HepG2 (cell line): ENCODE data around the gene TMEFF2. TPM values are rescaled to one million over a fixed set of nuclear protein-coding genes. Genes with fewer than 3 reads are reported as not detected.

ENCODE experiments used
- ATAC-seq: fragments of 200-7000 bp; cut with Tn5 transposase; 3 replicates; pipeline ENCODE4 v1.9.1; 2020; ENCODE audit warnings: mild to moderate bottlenecking, moderate library complexity
- BruUV-seq: library from RNA; stranded (reverse); fragments of 400-500 nt; replicated peaks from 2 replicates; lab custom pipeline; 2021; lab: Mats Ljungman, UMichigan
- CTCF ChIA-PET: fragments of 300-600 bp; formaldehyde crosslinking; extraction: SDS; loops from one replicate; lab custom pipeline; 2021; ENCODE audit warnings: low total read pairs, inconsistent platforms, low intra/inter-chr PET ratio; lab: Yijun Ruan, JAX
- POLR2A ChIA-PET: fragments of 350-600 bp; sonication (Branson Sonifier 250); formaldehyde crosslinking; loops from one replicate; lab custom pipeline; 2020; ENCODE audit warnings: antibody characterized with exemption, inconsistent platforms; lab: Yijun Ruan, JAX
- DNase-seq: peaks from one replicate; pipeline ENCODE4 v3.0.0-alpha.2; 2015; ENCODE audit warnings: low spot score
- FAIRE-seq: peaks from 3 replicates; lab custom pipeline; 2011; peaks lifted over from hg19 to GRCh38; lab: Jason Lieb, UNC
- H2AFZ ChIP-seq: one replicate; pipeline ENCODE4 v1.6.1; 2011; ENCODE audit warnings: low read length, inconsistent platforms
- H3K27ac ChIP-seq: fragments of 300-600 bp; 3 replicates; pipeline ENCODE4 v1.8.0; 2011; ENCODE audit warnings: mixed run types, mild to moderate bottlenecking, mixed read lengths, low read length, inconsistent platforms; ENCODE audit not compliant: insufficient read depth; ENCODE audit errors: extremely low read length
- H3K27me3 ChIP-seq, 2 experiments: fragments of 200-600 bp in 1 of 2; 2 replicates in 1 of 2; 3 replicates in 1 of 2; pipeline versions ENCODE4 v1.6.0 to v1.8.0; 2011; ENCODE audit warnings: low read length in 2 of 2, mild to moderate bottlenecking in 2 of 2, moderate library complexity in 2 of 2, inconsistent platforms in 1 of 2; ENCODE audit not compliant: insufficient read depth in 2 of 2, control insufficient read depth in 1 of 2
- H3K36me3 ChIP-seq, 2 experiments: fragments of 200-600 bp in 1 of 2; replicated peaks in 1 of 2; 2 replicates in 1 of 2; 3 replicates in 1 of 2; pipeline versions ENCODE4 v1.5.1 to v1.8.0; 2011; ENCODE audit warnings: low read length in 2 of 2, inconsistent platforms in 1 of 2; ENCODE audit not compliant: insufficient read depth in 2 of 2, control insufficient read depth in 1 of 2
- H3K4me1 ChIP-seq: 2 replicates; pipeline ENCODE4 v1.5.1; 2012; ENCODE audit warnings: low read length, inconsistent platforms; ENCODE audit not compliant: insufficient read depth
- H3K4me2 ChIP-seq: 2 replicates; pipeline ENCODE4 v1.6.0; 2011; ENCODE audit warnings: low read depth, low read length, inconsistent platforms
- H3K4me3 ChIP-seq, 3 experiments: fragments of 200-600 bp in 1 of 3; sonication (generic), shearing (Covaris generic) in 1 of 3; replicated peaks in 1 of 3; 2 replicates each; pipeline ENCODE4 v1.5.1; 2011 to 2016; ENCODE audit warnings: low read length in 3 of 3, inconsistent platforms in 2 of 3, low read depth in 2 of 3, mild to moderate bottlenecking in 2 of 3, control low read depth in 1 of 3, mixed read lengths in 1 of 3; ENCODE audit not compliant: insufficient read depth in 1 of 3
- H3K79me2 ChIP-seq: one replicate; pipeline ENCODE4 v1.6.1; 2011; ENCODE audit warnings: low read length, inconsistent platforms; ENCODE audit not compliant: insufficient read depth
- H3K9ac ChIP-seq: 2 replicates; pipeline ENCODE4 v1.6.0; 2011; ENCODE audit warnings: mild to moderate bottlenecking, low read depth, low read length, inconsistent platforms; ENCODE audit not compliant: insufficient read depth
- H3K9me3 ChIP-seq: 2 replicates; pipeline ENCODE4 v1.5.1; 2012; ENCODE audit warnings: mild to moderate bottlenecking, low read length
- H4K20me1 ChIP-seq: 2 replicates; pipeline ENCODE4 v1.6.0; 2011; ENCODE audit warnings: inconsistent platforms, mild to moderate bottlenecking, low read length, moderate library complexity; ENCODE audit not compliant: insufficient read depth
- BORCS8-MEF2B ChIP-seq: sonication (generic); formaldehyde crosslinking; IDR thresholded peaks from 2 replicates; pipeline ENCODE4 v1.8.0; 2022; ENCODE audit warnings: mild to moderate bottlenecking, missing genetic modification reagents
- DR1 ChIP-seq: sonication (generic); formaldehyde crosslinking; IDR thresholded peaks from 2 replicates; pipeline ENCODE4 v1.8.0; 2021; ENCODE audit warnings: mild to moderate bottlenecking, missing genetic modification reagents, inconsistent platforms
- ESRRA ChIP-seq: sonication (generic); formaldehyde crosslinking; IDR thresholded peaks from 2 replicates; pipeline ENCODE4 v1.5.1; 2020; ENCODE audit warnings: mild to moderate bottlenecking, low read depth, missing genetic modification reagents
- MBD4 ChIP-seq: IDR thresholded peaks from 2 replicates; pipeline ENCODE4 v1.6.1; 2012; ENCODE audit warnings: low read length, inconsistent platforms, borderline replicate concordance
- MXI1 ChIP-seq: IDR thresholded peaks from 3 replicates; pipeline ENCODE4 v1.6.1; 2012; ENCODE audit warnings: low read depth, low read length, inconsistent platforms, borderline replicate concordance
- NAIF1 ChIP-seq: sonication (generic); formaldehyde crosslinking; IDR thresholded peaks from 2 replicates; pipeline ENCODE4 v1.5.0; 2020; ENCODE audit warnings: mild to moderate bottlenecking, missing genetic modification reagents, borderline replicate concordance
- NFE2 ChIP-seq: sonication (generic); formaldehyde crosslinking; IDR thresholded peaks from 2 replicates; pipeline ENCODE4 v1.4.0; 2020; ENCODE audit warnings: missing genetic modification reagents
- POLR2AphosphoS2 ChIP-seq: IDR thresholded peaks from 2 replicates; pipeline ENCODE4 v1.6.1; 2011; ENCODE audit warnings: low read depth, low read length, improper control_type of control experiment
- XBP1 ChIP-seq: sonication (generic); formaldehyde crosslinking; IDR thresholded peaks from 2 replicates; pipeline ENCODE4 v1.5.0; 2020; ENCODE audit warnings: missing genetic modification reagents
- ZNF460 ChIP-seq: sonication (generic); formaldehyde crosslinking; IDR thresholded peaks from 2 replicates; pipeline ENCODE4 v1.5.1; 2020; ENCODE audit warnings: missing genetic modification reagents, mild to moderate bottlenecking, borderline replicate concordance
- ZNF720 ChIP-seq: sonication (generic); formaldehyde crosslinking; IDR thresholded peaks from 2 replicates; pipeline ENCODE4 v1.4.0; 2020; ENCODE audit warnings: missing genetic modification reagents
- WGBS: methylation state at CpG from one replicate; pipeline ENCODE4 v1.1.6; 2017; ENCODE audit warnings: low lambda C conversion rate; 5-methylcytosine and 5-hydroxymethylcytosine counted together
- in situ Hi-C: cut with HindIII; loops from 2 replicates; pipeline ENCODE4 v1.10.0; 2017; ENCODE audit warnings: low pct_unique_long_range_greater_than_20kb; ENCODE audit not compliant: extremely low pct_ligation_motif_present
- intact Hi-C: fragments of 100-400 bp; cut with micrococcal nuclease; formaldehyde crosslinking; loops from one replicate; pipeline ENCODE4 v1.10.0; 2022; ENCODE audit not compliant: unreplicated experiment
- polyA plus RNA-seq, 8 experiments: library from polyadenylated mRNA; depleted of rRNA in 3 of 8; stranded (reverse) in 7 of 8; unstranded in 1 of 8; fragments of >200 nt; fragmentation: Illumina TruSeq in 4 of 8; extraction: Trizol in 4 of 8; gene quantifications; 2 replicates each; pipeline versions ENCODE4 v1.2.1 to v1.2.3, GENCODE V29; 2011 to 2016; ENCODE audit warnings: low read depth in 4 of 8, missing spikeins in 1 of 8, mixed read lengths in 1 of 8; ENCODE audit not compliant: insufficient read depth in 1 of 8
- total RNA-seq, 5 experiments: library from RNA; depleted of rRNA; stranded (reverse); fragments of >200 nt; fragmentation: Illumina TruSeq; extraction: Trizol; gene quantifications; 2 replicates each; pipeline ENCODE4 v1.2.3, GENCODE V29; 2016; ENCODE audit warnings: low read depth in 1 of 5
- TF ChIP-seq, protein P1 (sequence below): sonication (generic); formaldehyde crosslinking; IDR thresholded peaks from 2 replicates; pipeline ENCODE4 v1.4.0; 2020; ENCODE audit warnings: mild to moderate bottlenecking, low read depth, missing genetic modification reagents
- TF ChIP-seq, protein P2 (sequence below): sonication (generic); formaldehyde crosslinking; IDR thresholded peaks from 2 replicates; pipeline ENCODE4 v1.5.0; 2020; ENCODE audit warnings: missing genetic modification reagents
- TF ChIP-seq, protein P3 (sequence below): sonication (generic); formaldehyde crosslinking; IDR thresholded peaks from 2 replicates; pipeline ENCODE4 v1.5.0; 2020; ENCODE audit warnings: mild to moderate bottlenecking, missing genetic modification reagents, borderline replicate concordance

TMEFF2 gene
- total and polyA plus RNA-seq, 2 of the 13 experiments (the other 11 are each of a cell fraction or from before 2014, with no cell fraction given), result not detected

DNA sequence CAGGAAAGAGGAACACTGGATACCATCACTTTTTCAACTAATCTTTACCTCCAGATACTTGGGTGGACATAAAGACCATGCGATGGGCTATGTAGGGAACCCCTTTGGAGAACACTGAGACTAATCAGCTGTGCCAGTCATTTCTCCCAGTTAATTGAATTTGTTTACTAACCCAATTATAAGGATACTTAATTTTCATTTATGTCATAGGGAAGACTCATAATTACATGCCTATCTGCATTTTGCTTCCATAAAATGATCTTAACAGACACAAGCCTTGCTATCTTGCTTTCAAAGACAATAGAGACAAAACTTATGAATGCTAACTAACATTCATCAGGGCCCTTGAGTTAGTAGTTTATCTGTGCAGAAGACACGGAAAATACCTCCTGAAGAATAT, 279.0 kb downstream of the TMEFF2 start (continued):
- TF ChIP-seq, protein P1, sequence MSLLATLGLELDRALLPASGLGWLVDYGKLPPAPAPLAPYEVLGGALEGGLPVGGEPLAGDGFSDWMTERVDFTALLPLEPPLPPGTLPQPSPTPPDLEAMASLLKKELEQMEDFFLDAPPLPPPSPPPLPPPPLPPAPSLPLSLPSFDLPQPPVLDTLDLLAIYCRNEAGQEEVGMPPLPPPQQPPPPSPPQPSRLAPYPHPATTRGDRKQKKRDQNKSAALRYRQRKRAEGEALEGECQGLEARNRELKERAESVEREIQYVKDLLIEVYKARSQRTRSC (CRISPR knock-in tag), result no peak
- TF ChIP-seq DR1 (CRISPR knock-in tag) (no peak), MXI1 (no peak), NAIF1 (CRISPR knock-in tag) (no peak)
- TF ChIP-seq, protein P2, sequence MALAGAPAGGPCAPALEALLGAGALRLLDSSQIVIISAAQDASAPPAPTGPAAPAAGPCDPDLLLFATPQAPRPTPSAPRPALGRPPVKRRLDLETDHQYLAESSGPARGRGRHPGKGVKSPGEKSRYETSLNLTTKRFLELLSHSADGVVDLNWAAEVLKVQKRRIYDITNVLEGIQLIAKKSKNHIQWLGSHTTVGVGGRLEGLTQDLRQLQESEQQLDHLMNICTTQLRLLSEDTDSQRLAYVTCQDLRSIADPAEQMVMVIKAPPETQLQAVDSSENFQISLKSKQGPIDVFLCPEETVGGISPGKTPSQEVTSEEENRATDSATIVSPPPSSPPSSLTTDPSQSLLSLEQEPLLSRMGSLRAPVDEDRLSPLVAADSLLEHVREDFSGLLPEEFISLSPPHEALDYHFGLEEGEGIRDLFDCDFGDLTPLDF, result no peak
- TF ChIP-seq, all 625 proteins: peak for 0

DNA sequence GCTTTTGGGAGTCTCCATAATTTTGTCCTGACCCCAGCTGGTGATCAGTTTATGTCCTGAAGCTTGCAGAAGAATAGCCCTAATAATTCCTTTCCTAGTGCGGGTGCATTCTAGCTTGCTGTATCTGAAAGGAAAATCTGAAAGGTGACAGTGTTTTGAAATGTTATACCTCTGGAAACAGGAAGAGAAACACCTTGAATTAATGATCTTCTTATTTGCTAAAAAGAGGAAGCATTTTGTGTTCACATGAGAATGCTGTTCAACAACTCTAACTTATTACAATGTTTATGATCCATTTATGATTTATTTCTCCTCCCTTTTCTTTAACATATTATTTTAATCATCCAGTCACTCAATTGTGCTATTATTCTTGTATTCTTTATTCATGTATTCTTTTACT, 280.9 kb downstream of the TMEFF2 start:
- Histone ChIP-seq H4K20me1 (no peaks in the 10 kb centered on the region), H2AFZ (no peak overlapping the region), H3K9ac (no peak overlapping the region), H3K27ac (no peak overlapping the region), H3K79me2 (no peaks in the 10 kb centered on the region), H3K4me2 (no peak overlapping the region), H3K36me3 (no peaks in the 10 kb centered on the region), H3K4me1 (peaks cover 24% of the 10 kb centered on the region), H3K9me3 (no peaks in the 10 kb centered on the region), H3K4me3 (no peak overlapping the region), H3K27me3 (no peaks in the 10 kb centered on the region)
- DNase-seq, result no peak
- no peak for ATAC-seq
- 72% methylated on average over 1 of the region's 1 CpG for WGBS
- in situ Hi-C loops (no loop called here), intact Hi-C loops (no loop called here)
- POLR2A ChIA-PET, result no interaction called here
- FAIRE-seq, result no peak
- CTCF ChIA-PET, result no interaction called here
- BruUV-seq, result no TSS peak
- TF ChIP-seq POLR2AphosphoS2 (no peak), ZNF720 (CRISPR knock-in tag) (no peak), MBD4 (no peak), XBP1 (CRISPR knock-in tag) (no peak), NFE2 (CRISPR knock-in tag) (no peak), BORCS8-MEF2B (CRISPR knock-in tag) (no peak), ZNF460 (CRISPR knock-in tag) (no peak), ESRRA (CRISPR knock-in tag) (no peak)
- TF ChIP-seq, protein P3, sequence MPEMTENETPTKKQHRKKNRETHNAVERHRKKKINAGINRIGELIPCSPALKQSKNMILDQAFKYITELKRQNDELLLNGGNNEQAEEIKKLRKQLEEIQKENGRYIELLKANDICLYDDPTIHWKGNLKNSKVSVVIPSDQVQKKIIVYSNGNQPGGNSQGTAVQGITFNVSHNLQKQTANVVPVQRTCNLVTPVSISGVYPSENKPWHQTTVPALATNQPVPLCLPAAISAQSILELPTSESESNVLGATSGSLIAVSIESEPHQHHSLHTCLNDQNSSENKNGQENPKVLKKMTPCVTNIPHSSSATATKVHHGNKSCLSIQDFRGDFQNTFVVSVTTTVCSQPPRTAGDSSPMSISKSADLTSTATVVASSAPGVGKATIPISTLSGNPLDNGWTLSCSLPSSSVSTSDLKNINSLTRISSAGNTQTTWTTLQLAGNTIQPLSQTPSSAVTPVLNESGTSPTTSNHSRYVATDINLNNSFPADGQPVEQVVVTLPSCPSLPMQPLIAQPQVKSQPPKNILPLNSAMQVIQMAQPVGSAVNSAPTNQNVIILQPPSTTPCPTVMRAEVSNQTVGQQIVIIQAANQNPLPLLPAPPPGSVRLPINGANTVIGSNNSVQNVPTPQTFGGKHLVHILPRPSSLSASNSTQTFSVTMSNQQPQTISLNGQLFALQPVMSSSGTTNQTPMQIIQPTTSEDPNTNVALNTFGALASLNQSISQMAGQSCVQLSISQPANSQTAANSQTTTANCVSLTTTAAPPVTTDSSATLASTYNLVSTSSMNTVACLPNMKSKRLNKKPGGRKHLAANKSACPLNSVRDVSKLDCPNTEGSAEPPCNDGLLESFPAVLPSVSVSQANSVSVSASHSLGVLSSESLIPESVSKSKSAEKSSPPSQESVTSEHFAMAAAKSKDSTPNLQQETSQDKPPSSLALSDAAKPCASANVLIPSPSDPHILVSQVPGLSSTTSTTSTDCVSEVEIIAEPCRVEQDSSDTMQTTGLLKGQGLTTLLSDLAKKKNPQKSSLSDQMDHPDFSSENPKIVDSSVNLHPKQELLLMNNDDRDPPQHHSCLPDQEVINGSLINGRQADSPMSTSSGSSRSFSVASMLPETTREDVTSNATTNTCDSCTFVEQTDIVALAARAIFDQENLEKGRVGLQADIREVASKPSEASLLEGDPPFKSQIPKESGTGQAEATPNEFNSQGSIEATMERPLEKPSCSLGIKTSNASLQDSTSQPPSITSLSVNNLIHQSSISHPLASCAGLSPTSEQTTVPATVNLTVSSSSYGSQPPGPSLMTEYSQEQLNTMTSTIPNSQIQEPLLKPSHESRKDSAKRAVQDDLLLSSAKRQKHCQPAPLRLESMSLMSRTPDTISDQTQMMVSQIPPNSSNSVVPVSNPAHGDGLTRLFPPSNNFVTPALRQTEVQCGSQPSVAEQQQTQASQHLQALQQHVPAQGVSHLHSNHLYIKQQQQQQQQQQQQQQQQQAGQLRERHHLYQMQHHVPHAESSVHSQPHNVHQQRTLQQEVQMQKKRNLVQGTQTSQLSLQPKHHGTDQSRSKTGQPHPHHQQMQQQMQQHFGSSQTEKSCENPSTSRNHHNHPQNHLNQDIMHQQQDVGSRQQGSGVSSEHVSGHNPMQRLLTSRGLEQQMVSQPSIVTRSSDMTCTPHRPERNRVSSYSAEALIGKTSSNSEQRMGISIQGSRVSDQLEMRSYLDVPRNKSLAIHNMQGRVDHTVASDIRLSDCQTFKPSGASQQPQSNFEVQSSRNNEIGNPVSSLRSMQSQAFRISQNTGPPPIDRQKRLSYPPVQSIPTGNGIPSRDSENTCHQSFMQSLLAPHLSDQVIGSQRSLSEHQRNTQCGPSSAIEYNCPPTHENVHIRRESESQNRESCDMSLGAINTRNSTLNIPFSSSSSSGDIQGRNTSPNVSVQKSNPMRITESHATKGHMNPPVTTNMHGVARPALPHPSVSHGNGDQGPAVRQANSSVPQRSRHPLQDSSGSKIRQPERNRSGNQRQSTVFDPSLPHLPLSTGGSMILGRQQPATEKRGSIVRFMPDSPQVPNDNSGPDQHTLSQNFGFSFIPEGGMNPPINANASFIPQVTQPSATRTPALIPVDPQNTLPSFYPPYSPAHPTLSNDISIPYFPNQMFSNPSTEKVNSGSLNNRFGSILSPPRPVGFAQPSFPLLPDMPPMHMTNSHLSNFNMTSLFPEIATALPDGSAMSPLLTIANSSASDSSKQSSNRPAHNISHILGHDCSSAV, result no peak
